Measurements from ENCODE around the gene DENND1A. TPM values are rescaled to one million over a fixed set of nuclear protein-coding genes. Genes with fewer than 3 reads are reported as not detected.

The DENND1A gene
- total and polyA plus RNA-seq, 4 donors = 7.9 to 22.0 (median 13.9) TPM

- Histone ChIP-seq H3K9me3 (ENCODE audit: control insufficient read depth in 4 of 4, low read length in 3 of 4) (no peaks in the 10 kb centered on the region), H3K9ac (ENCODE audit: low read depth in 1 of 2, low read length in 2 of 2) (no peak overlapping the region), H3K27me3 (ENCODE audit: control insufficient read depth in 4 of 4, insufficient read depth in 4 of 4, low read length in 3 of 4) (no peaks in the 10 kb centered on the region), H3K36me3 (ENCODE audit: control insufficient read depth in 4 of 4, insufficient read depth in 3 of 4, low read depth in 1 of 4, low read length in 3 of 4) (peaks cover 1 to 4% (median 2%) of the 10 kb centered on the region in 4 donors), H3K4me1 (ENCODE audit: control insufficient read depth in 4 of 4, insufficient read depth in 4 of 4, low read length in 3 of 4) (peaks cover 0 to 2% (median 0%) of the 10 kb centered on the region in 4 donors), H3K27ac (ENCODE audit: low read depth in 1 of 2, low read length in 2 of 2) (no peak overlapping the region), H3K4me3 (ENCODE audit: low read depth in 1 of 3, low read length in 3 of 3) (no peak overlapping the region)
- 90% methylated on average over 5 of the region's 5 CpGs for WGBS
- DNase-seq (ENCODE audit: low spot score) = no peak
- TF ChIP-seq HNF4G (IDR thresholded peaks at IDR 0.05) (no peak), TAF1 (conservative IDR thresholded peaks at IDR 0.05) (no peak), JUND (IDR thresholded peaks at IDR 0.05) (no peak), FOXA2 (IDR thresholded peaks at IDR 0.05) (no peak), RAD21 (IDR thresholded peaks at IDR 0.05) (no peak), GABPA (IDR thresholded peaks at IDR 0.05 in 1 of 2, conservative IDR thresholded peaks at IDR 0.05 in 1 of 2) (no peak), YY1 (IDR thresholded peaks at IDR 0.05) (no peak), RXRA (IDR thresholded peaks at IDR 0.05) (no peak), NR2F2 (IDR thresholded peaks at IDR 0.05) (no peak)
- TF ChIP-seq, protein P1, sequence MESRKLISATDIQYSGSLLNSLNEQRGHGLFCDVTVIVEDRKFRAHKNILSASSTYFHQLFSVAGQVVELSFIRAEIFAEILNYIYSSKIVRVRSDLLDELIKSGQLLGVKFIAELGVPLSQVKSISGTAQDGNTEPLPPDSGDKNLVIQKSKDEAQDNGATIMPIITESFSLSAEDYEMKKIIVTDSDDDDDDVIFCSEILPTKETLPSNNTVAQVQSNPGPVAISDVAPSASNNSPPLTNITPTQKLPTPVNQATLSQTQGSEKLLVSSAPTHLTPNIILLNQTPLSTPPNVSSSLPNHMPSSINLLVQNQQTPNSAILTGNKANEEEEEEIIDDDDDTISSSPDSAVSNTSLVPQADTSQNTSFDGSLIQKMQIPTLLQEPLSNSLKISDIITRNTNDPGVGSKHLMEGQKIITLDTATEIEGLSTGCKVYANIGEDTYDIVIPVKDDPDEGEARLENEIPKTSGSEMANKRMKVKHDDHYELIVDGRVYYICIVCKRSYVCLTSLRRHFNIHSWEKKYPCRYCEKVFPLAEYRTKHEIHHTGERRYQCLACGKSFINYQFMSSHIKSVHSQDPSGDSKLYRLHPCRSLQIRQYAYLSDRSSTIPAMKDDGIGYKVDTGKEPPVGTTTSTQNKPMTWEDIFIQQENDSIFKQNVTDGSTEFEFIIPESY (IDR thresholded peaks at IDR 0.05) = no peak
- TF ChIP-seq, protein P2, sequence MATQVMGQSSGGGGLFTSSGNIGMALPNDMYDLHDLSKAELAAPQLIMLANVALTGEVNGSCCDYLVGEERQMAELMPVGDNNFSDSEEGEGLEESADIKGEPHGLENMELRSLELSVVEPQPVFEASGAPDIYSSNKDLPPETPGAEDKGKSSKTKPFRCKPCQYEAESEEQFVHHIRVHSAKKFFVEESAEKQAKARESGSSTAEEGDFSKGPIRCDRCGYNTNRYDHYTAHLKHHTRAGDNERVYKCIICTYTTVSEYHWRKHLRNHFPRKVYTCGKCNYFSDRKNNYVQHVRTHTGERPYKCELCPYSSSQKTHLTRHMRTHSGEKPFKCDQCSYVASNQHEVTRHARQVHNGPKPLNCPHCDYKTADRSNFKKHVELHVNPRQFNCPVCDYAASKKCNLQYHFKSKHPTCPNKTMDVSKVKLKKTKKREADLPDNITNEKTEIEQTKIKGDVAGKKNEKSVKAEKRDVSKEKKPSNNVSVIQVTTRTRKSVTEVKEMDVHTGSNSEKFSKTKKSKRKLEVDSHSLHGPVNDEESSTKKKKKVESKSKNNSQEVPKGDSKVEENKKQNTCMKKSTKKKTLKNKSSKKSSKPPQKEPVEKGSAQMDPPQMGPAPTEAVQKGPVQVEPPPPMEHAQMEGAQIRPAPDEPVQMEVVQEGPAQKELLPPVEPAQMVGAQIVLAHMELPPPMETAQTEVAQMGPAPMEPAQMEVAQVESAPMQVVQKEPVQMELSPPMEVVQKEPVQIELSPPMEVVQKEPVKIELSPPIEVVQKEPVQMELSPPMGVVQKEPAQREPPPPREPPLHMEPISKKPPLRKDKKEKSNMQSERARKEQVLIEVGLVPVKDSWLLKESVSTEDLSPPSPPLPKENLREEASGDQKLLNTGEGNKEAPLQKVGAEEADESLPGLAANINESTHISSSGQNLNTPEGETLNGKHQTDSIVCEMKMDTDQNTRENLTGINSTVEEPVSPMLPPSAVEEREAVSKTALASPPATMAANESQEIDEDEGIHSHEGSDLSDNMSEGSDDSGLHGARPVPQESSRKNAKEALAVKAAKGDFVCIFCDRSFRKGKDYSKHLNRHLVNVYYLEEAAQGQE (IDR thresholded peaks at IDR 0.05) = no peak
- TF ChIP-seq, protein P3, sequence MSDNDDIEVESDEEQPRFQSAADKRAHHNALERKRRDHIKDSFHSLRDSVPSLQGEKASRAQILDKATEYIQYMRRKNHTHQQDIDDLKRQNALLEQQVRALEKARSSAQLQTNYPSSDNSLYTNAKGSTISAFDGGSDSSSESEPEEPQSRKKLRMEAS (IDR thresholded peaks at IDR 0.05) = no peak
These were observed 379.1 kb downstream of the DENND1A start for GRCh38 chr9:123550797-123551196.

- Histone ChIP-seq H3K9ac (ENCODE audit: low read depth in 1 of 2, low read length in 2 of 2) (no peak overlapping the region), H3K4me1 (ENCODE audit: control insufficient read depth in 4 of 4, insufficient read depth in 4 of 4, low read length in 3 of 4) (peaks cover 0 to 2% (median 0%) of the 10 kb centered on the region in 4 donors), H3K9me3 (ENCODE audit: control insufficient read depth in 4 of 4, low read length in 3 of 4) (no peaks in the 10 kb centered on the region), H3K27ac (ENCODE audit: low read depth in 1 of 2, low read length in 2 of 2) (no peak overlapping the region), H3K36me3 (ENCODE audit: control insufficient read depth in 4 of 4, insufficient read depth in 3 of 4, low read depth in 1 of 4, low read length in 3 of 4) (no peaks in the 10 kb centered on the region), H3K4me3 (ENCODE audit: low read depth in 1 of 3, low read length in 3 of 3) (no peak overlapping the region), H3K27me3 (ENCODE audit: control insufficient read depth in 4 of 4, insufficient read depth in 4 of 4, low read length in 3 of 4) (no peaks in the 10 kb centered on the region)
- no peak for DNase-seq (ENCODE audit: low spot score)
- 86% methylated on average over 3 of the region's 3 CpGs for WGBS
- TF ChIP-seq, protein P2 (IDR thresholded peaks at IDR 0.05) = no peak
- TF ChIP-seq HNF4A (conservative IDR thresholded peaks at IDR 0.05) = no peak
- no peak for TF ChIP-seq RXRA (IDR thresholded peaks at IDR 0.05)
- TF ChIP-seq TAF1 (conservative IDR thresholded peaks at IDR 0.05) = no peak
- TF ChIP-seq FOXA1 (IDR thresholded peaks at IDR 0.05) = no peak
- TF ChIP-seq GABPA (IDR thresholded peaks at IDR 0.05 in 1 of 2, conservative IDR thresholded peaks at IDR 0.05 in 1 of 2) = no peak
- no peak for TF ChIP-seq EGR1 (IDR thresholded peaks at IDR 0.05; ENCODE audit: low read depth in 2 of 2)
- TF ChIP-seq SP1 (IDR thresholded peaks at IDR 0.05) = no peak
- TF ChIP-seq, protein P4, sequence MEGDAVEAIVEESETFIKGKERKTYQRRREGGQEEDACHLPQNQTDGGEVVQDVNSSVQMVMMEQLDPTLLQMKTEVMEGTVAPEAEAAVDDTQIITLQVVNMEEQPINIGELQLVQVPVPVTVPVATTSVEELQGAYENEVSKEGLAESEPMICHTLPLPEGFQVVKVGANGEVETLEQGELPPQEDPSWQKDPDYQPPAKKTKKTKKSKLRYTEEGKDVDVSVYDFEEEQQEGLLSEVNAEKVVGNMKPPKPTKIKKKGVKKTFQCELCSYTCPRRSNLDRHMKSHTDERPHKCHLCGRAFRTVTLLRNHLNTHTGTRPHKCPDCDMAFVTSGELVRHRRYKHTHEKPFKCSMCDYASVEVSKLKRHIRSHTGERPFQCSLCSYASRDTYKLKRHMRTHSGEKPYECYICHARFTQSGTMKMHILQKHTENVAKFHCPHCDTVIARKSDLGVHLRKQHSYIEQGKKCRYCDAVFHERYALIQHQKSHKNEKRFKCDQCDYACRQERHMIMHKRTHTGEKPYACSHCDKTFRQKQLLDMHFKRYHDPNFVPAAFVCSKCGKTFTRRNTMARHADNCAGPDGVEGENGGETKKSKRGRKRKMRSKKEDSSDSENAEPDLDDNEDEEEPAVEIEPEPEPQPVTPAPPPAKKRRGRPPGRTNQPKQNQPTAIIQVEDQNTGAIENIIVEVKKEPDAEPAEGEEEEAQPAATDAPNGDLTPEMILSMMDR (IDR thresholded peaks at IDR 0.05; ENCODE audit: low read depth, low read length, missing input control) = no peak
- no peak for TF ChIP-seq JUND (IDR thresholded peaks at IDR 0.05)
- TF ChIP-seq, protein P1 (IDR thresholded peaks at IDR 0.05) = no peak
- TF ChIP-seq, protein P3 (IDR thresholded peaks at IDR 0.05) = no peak
- TF ChIP-seq, protein P5, sequence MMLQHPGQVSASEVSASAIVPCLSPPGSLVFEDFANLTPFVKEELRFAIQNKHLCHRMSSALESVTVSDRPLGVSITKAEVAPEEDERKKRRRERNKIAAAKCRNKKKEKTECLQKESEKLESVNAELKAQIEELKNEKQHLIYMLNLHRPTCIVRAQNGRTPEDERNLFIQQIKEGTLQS (IDR thresholded peaks at IDR 0.05) = no peak
These were observed 379.9 kb downstream of the DENND1A start for GRCh38 chr9:123550012-123550411.
